IMR-90 (cell line): ENCODE measurements around the gene MARVELD3. TPM values are rescaled to one million over a fixed set of nuclear protein-coding genes. Genes with fewer than 3 reads are reported as not detected.
A peak's percentile ranks its signal among the peaks of the same experiment; 100 is the strongest.

Source experiments
- ATAC-seq: fragments of 200-7000 bp; cut with Tn5 transposase; 2 replicates; pipeline ENCODE4 v1.9.1; 2020; ENCODE audit warnings: low read depth, mild to moderate bottlenecking, moderate library complexity
- BruUV-seq: library from RNA; stranded (reverse); fragments of 400-500 nt; replicated peaks from 2 replicates; lab custom pipeline; 2021; lab: Mats Ljungman, UMichigan
- CTCF ChIA-PET: fragments of 300-600 bp; formaldehyde crosslinking; extraction: SDS; loops from one replicate; lab custom pipeline; 2021; ENCODE audit warnings: antibody characterized with exemption; lab: Yijun Ruan, JAX
- POLR2A ChIA-PET: fragments of 300-600 bp; sonication (Branson Sonifier 250); formaldehyde crosslinking; loops from one replicate; lab custom pipeline; 2022; ENCODE audit warnings: antibody characterized with exemption; ENCODE audit not compliant: unreplicated experiment; lab: Charles Lee
- DNase-seq: peaks from one replicate; pipeline ENCODE4 v3.0.0; 2013
- H2AFZ ChIP-seq: replicated peaks from 2 replicates; pipeline ENCODE3; 2013; ENCODE audit warnings: low read length, mild to moderate bottlenecking; ENCODE audit not compliant: poor library complexity
- H2AK5ac ChIP-seq: 2 replicates; pipeline ENCODE4 v1.6.1; 2013; ENCODE audit warnings: low read depth, low read length, inconsistent platforms
- H2AK9ac ChIP-seq: replicated peaks from 2 replicates; pipeline ENCODE3; 2013; ENCODE audit warnings: mild to moderate bottlenecking, low read depth, low read length, moderate library complexity; ENCODE audit not compliant: poor library complexity
- H2BK120ac ChIP-seq: 2 replicates; pipeline ENCODE4 v1.6.1; 2013; ENCODE audit warnings: low read depth, low read length, inconsistent platforms
- H2BK15ac ChIP-seq: 3 replicates; pipeline ENCODE4 v1.6.1; 2013; ENCODE audit warnings: low read depth, low read length, inconsistent platforms
- H2BK20ac ChIP-seq: 2 replicates; pipeline ENCODE4 v1.6.1; 2013; ENCODE audit warnings: low read depth, mild to moderate bottlenecking, inconsistent platforms, low read length, moderate library complexity
- H2BK5ac ChIP-seq: 2 replicates; pipeline ENCODE4 v1.6.1; 2013; ENCODE audit warnings: mild to moderate bottlenecking, low read depth, low read length, inconsistent platforms; ENCODE audit not compliant: poor library complexity, severe bottlenecking
- H3K14ac ChIP-seq: replicated peaks from 2 replicates; pipeline ENCODE4 v1.6.1; 2013; ENCODE audit warnings: low read depth, low read length, inconsistent platforms
- H3K18ac ChIP-seq: 2 replicates; pipeline ENCODE4 v1.6.1; 2013; ENCODE audit warnings: low read depth, low read length, control low read depth
- H3K23ac ChIP-seq: 2 replicates; pipeline ENCODE4 v1.6.1; 2013; ENCODE audit warnings: low read depth, low read length, inconsistent platforms
- H3K27ac ChIP-seq: 2 replicates; pipeline ENCODE4 v1.5.1; 2013; ENCODE audit warnings: mild to moderate bottlenecking, control low read depth, low read length; ENCODE audit not compliant: insufficient read depth
- H3K27me3 ChIP-seq: 2 replicates; pipeline ENCODE4 v1.6.1; 2013; ENCODE audit warnings: low read length; ENCODE audit not compliant: control insufficient read depth, insufficient read depth
- H3K36me3 ChIP-seq: 2 replicates; pipeline ENCODE4 v1.6.1; 2013; ENCODE audit warnings: low read length, mixed read lengths; ENCODE audit not compliant: control insufficient read depth, insufficient read depth
- H3K4ac ChIP-seq: 2 replicates; pipeline ENCODE4 v1.6.1; 2013; ENCODE audit warnings: low read depth, low read length, inconsistent platforms
- H3K4me1 ChIP-seq: 2 replicates; pipeline ENCODE4 v1.6.1; 2013; ENCODE audit warnings: low read length, mixed read lengths; ENCODE audit not compliant: control insufficient read depth, insufficient read depth
- H3K4me2 ChIP-seq: 2 replicates; pipeline ENCODE4 v1.6.1; 2013; ENCODE audit warnings: low read depth, mild to moderate bottlenecking, control low read depth, low read length, moderate library complexity
- H3K4me3 ChIP-seq: 2 replicates; pipeline ENCODE4 v1.5.1; 2013; ENCODE audit warnings: low read depth, mild to moderate bottlenecking, control low read depth, low read length, moderate library complexity; ENCODE audit not compliant: insufficient read depth
- H3K56ac ChIP-seq: 2 replicates; pipeline ENCODE4 v1.6.1; 2013; ENCODE audit warnings: low read length, inconsistent platforms; ENCODE audit not compliant: insufficient read depth; ENCODE audit errors: extremely low read depth
- H3K79me1 ChIP-seq, 2 experiments: 2 replicates each; pipeline ENCODE4 v1.6.1; 2013; ENCODE audit warnings: low read length in 2 of 2, inconsistent platforms in 1 of 2, low read depth in 1 of 2
- H3K9ac ChIP-seq: 2 replicates; pipeline ENCODE4 v1.6.1; 2013; ENCODE audit warnings: low read depth, low read length, control low read depth
- H3K9me1 ChIP-seq: 2 replicates; pipeline ENCODE4 v1.6.1; 2013; ENCODE audit warnings: low read length, inconsistent platforms; ENCODE audit not compliant: insufficient read depth
- H3K9me3 ChIP-seq: 2 replicates; pipeline ENCODE4 v1.6.1; 2013; ENCODE audit warnings: low read length; ENCODE audit not compliant: control insufficient read depth, insufficient read depth
- H4K20me1 ChIP-seq: 2 replicates; pipeline ENCODE4 v1.6.1; 2013; ENCODE audit warnings: low read length, inconsistent platforms; ENCODE audit not compliant: insufficient read depth
- H4K5ac ChIP-seq: 2 replicates; pipeline ENCODE4 v1.6.1; 2013; ENCODE audit warnings: mild to moderate bottlenecking, low read depth, low read length, control low read depth
- H4K8ac ChIP-seq, 2 experiments: 2 replicates each; pipeline ENCODE4 v1.6.1; 2013; ENCODE audit warnings: low read depth in 2 of 2, low read length in 2 of 2, control low read depth in 1 of 2, inconsistent platforms in 1 of 2
- H4K91ac ChIP-seq: 2 replicates; pipeline ENCODE4 v1.6.1; 2013; ENCODE audit warnings: low read depth, low read length, inconsistent platforms; ENCODE audit not compliant: insufficient read depth
- CEBPB ChIP-seq: IDR thresholded peaks from 2 replicates; pipeline ENCODE4 v1.6.1; 2012; ENCODE audit warnings: low read depth, low read length, improper control_type of control experiment
- CHD1 ChIP-seq: IDR thresholded peaks from 2 replicates; pipeline ENCODE4 v1.6.1; 2012; ENCODE audit warnings: low read depth, low read length, improper control_type of control experiment
- CTCF ChIP-seq: conservative IDR thresholded peaks from 2 replicates; pipeline ENCODE4 v1.5.1; 2012; ENCODE audit warnings: mild to moderate bottlenecking, low read depth, low read length, improper control_type of control experiment
- ELK1 ChIP-seq: fragments of 150-350 bp; IDR thresholded peaks from 2 replicates; pipeline ENCODE4 v1.6.1; 2016; ENCODE audit warnings: low read depth, mild to moderate bottlenecking, low read length, moderate library complexity, borderline replicate concordance
- FOS ChIP-seq: fragments of 150-350 bp; IDR thresholded peaks from 2 replicates; pipeline ENCODE4 v1.6.1; 2016; ENCODE audit warnings: low read depth, low read length
- MAFK ChIP-seq: IDR thresholded peaks from 2 replicates; pipeline ENCODE4 v1.6.1; 2012; ENCODE audit warnings: low read depth, low read length, improper control_type of control experiment
- MAZ ChIP-seq: IDR thresholded peaks from 2 replicates; pipeline ENCODE4 v1.6.1; 2012; ENCODE audit warnings: low read depth, mild to moderate bottlenecking, low read length, improper control_type of control experiment, moderate library complexity, borderline replicate concordance
- MXI1 ChIP-seq: IDR thresholded peaks from 2 replicates; pipeline ENCODE4 v1.6.1; 2012; ENCODE audit warnings: low read depth, mild to moderate bottlenecking, low read length, moderate library complexity, borderline replicate concordance
- POLR2A ChIP-seq: IDR thresholded peaks from 2 replicates; pipeline ENCODE4 v1.6.1; 2012; ENCODE audit warnings: mild to moderate bottlenecking, low read depth, low read length
- RAD21 ChIP-seq: IDR thresholded peaks from 2 replicates; pipeline ENCODE4 v1.6.1; 2012; ENCODE audit warnings: low read length, improper control_type of control experiment
- RCOR1 ChIP-seq: IDR thresholded peaks from 2 replicates; pipeline ENCODE4 v1.6.1; 2012; ENCODE audit warnings: mild to moderate bottlenecking, low read length, improper control_type of control experiment; ENCODE audit not compliant: insufficient replicate concordance
- RFX5 ChIP-seq: IDR thresholded peaks from 2 replicates; pipeline ENCODE4 v1.8.0; 2012; ENCODE audit warnings: low read depth, mild to moderate bottlenecking, low read length, moderate library complexity
- SMC3 ChIP-seq: fragments of 150-350 bp; IDR thresholded peaks from 2 replicates; pipeline ENCODE4 v1.6.1; 2016; ENCODE audit warnings: low read depth, mild to moderate bottlenecking, antibody characterized with exemption, low read length, moderate library complexity
- USF2 ChIP-seq: fragments of 150-350 bp; IDR thresholded peaks from 2 replicates; pipeline ENCODE4 v1.6.1; 2017; ENCODE audit warnings: mild to moderate bottlenecking, antibody characterized with exemption, low read length, low read depth
- WGBS, 2 experiments: methylation state at CpG; one replicate each; pipeline versions ENCODE4 v1.1.5 to v1.1.7; 2013; ENCODE audit warnings: missing lambda C conversion rate in 2 of 2; ENCODE audit not compliant: insufficient read length in 1 of 2; ENCODE audit errors: extremely low coverage in 2 of 2; 5-methylcytosine and 5-hydroxymethylcytosine counted together
- dilution Hi-C: fragments of 300-500 bp; cut with HindIII; formaldehyde crosslinking; loops from one replicate; pipeline ENCODE4 v1.14.3; 2018; ENCODE audit warnings: low sequenced_read_pairs; ENCODE audit not compliant: unreplicated experiment
- in situ Hi-C: fragments of 300-500 bp; cut with MboI; formaldehyde crosslinking; loops from 3 replicates; pipeline ENCODE4 v1.14.3; 2019; ENCODE audit warnings: low sequenced_read_pairs, inconsistent platforms, mixed read lengths
- intact Hi-C: fragments of 100-400 bp; cut with micrococcal nuclease; formaldehyde crosslinking; loops from 2 replicates; pipeline ENCODE4 v1.10.0; 2022
- polyA plus RNA-seq, 3 experiments: library from polyadenylated mRNA; depleted of rRNA; stranded (reverse); fragments of >200 nt; gene quantifications; 2 replicates each; pipeline ENCODE4 v1.2.3, GENCODE V29; 2012; ENCODE audit warnings: low replicate concordance in 1 of 3
- total RNA-seq: library from RNA; depleted of rRNA; stranded (reverse); fragments of >200 nt; gene quantifications from 2 replicates; pipeline ENCODE4 v1.2.3, GENCODE V29; 2012

MARVELD3 gene
- total and polyA plus RNA-seq, 2 of the 4 experiments (the other 2 are of a cell fraction): not detected

- Histone ChIP-seq H3K9me3 (no peaks in the 10 kb centered on the region), H4K91ac (no peak overlapping the region), H2AK5ac (no peak overlapping the region), H3K79me1 (no peaks in the 10 kb centered on the region), H2BK5ac (peak overlapping the region; percentile 58), H2BK15ac (no peak overlapping the region), H2BK120ac (no peak overlapping the region), H3K14ac (no peak overlapping the region), H2BK20ac (no peak overlapping the region), H3K4ac (no peak overlapping the region), H3K9me1 (no peaks in the 10 kb centered on the region), H2AK9ac (no peak overlapping the region), H3K4me1 (no peaks in the 10 kb centered on the region), H3K23ac (no peak overlapping the region), H3K56ac (no peak overlapping the region), H3K36me3 (no peaks in the 10 kb centered on the region), H3K27me3 (no peaks in the 10 kb centered on the region; the same call in 1 of the 2 replicates), H3K4me3 (no peak overlapping the region), H3K4me2 (no peak overlapping the region), H4K8ac (no peak overlapping the region), H3K18ac (no peak overlapping the region), H3K27ac (no peak overlapping the region), H4K5ac (no peak overlapping the region), H3K9ac (no peak overlapping the region), H4K20me1 (no peaks in the 10 kb centered on the region), H2AFZ (no peak overlapping the region)
- in situ Hi-C loops (no loop called here), intact Hi-C loops (no loop called here), dilution Hi-C loops (no loop called here)
- no TSS peak for BruUV-seq
- no CpG with 5 or more reads among the region's 3 CpGs for WGBS, 2 experiments
- ATAC-seq (no peak), DNase-seq (no peak)
- ChIA-PET POLR2A (no interaction called here), CTCF (interaction anchor here (0.9 kb wide), 2 partner anchors 17 to 28 kb away, joined by 3 read pairs; no protein-coding TSS in a partner anchor)
- TF ChIP-seq CTCF: no peak
- TF ChIP-seq RCOR1: no peak
- no peak for TF ChIP-seq MAZ
- TF ChIP-seq SMC3: no peak
- no peak for TF ChIP-seq ELK1
- TF ChIP-seq CEBPB: no peak
- no peak for TF ChIP-seq USF2
- no peak for TF ChIP-seq CHD1
- TF ChIP-seq FOS: no peak
- TF ChIP-seq RAD21: no peak
- no peak for TF ChIP-seq RFX5
- no peak for TF ChIP-seq POLR2A
- TF ChIP-seq MXI1: no peak
- no peak for TF ChIP-seq MAFK
These were observed 32.7 kb upstream of the MARVELD3 start for GRCh38 chr16:71593048-71593999.
